Mesendoderm (in vitro differentiated cells): ENCODE data around the gene DRD3.

Source experiments
- DNase-seq: peaks from one replicate; pipeline ENCODE4 v3.0.0; 2013
- H2AK5ac ChIP-seq: 2 replicates; pipeline ENCODE4 v1.6.1; 2013; ENCODE audit warnings: low read length, inconsistent platforms
- H2BK120ac ChIP-seq: 2 replicates; pipeline ENCODE4 v1.6.1; 2013; ENCODE audit warnings: low read depth, mild to moderate bottlenecking, low read length, moderate library complexity, mixed read lengths
- H2BK15ac ChIP-seq: replicated peaks from 2 replicates; pipeline ENCODE4 v1.6.1; 2013; ENCODE audit warnings: low read depth, mild to moderate bottlenecking, moderate library complexity
- H2BK5ac ChIP-seq: 2 replicates; pipeline ENCODE4 v1.6.1; 2013; ENCODE audit warnings: low read length, inconsistent platforms
- H3K18ac ChIP-seq: 2 replicates; pipeline ENCODE4 v1.6.1; 2013; ENCODE audit warnings: mild to moderate bottlenecking, low read length, mixed read lengths
- H3K23ac ChIP-seq: one replicate; pipeline ENCODE4 v1.6.1; 2013; ENCODE audit warnings: low read length
- H3K27ac ChIP-seq: 2 replicates; pipeline ENCODE4 v1.5.1; 2013; ENCODE audit warnings: low read depth, mild to moderate bottlenecking, inconsistent platforms, low read length, moderate library complexity
- H3K27me3 ChIP-seq: 2 replicates; pipeline ENCODE4 v1.6.1; 2013; ENCODE audit warnings: low read length, control low read depth, mild to moderate bottlenecking, inconsistent platforms; ENCODE audit not compliant: insufficient read depth, poor library complexity
- H3K36me3 ChIP-seq: 2 replicates; pipeline ENCODE4 v1.6.1; 2013; ENCODE audit warnings: low read length, inconsistent platforms; ENCODE audit not compliant: control insufficient read depth, insufficient read depth
- H3K4ac ChIP-seq: one replicate; pipeline ENCODE4 v1.6.1; 2013; ENCODE audit warnings: low read depth, mild to moderate bottlenecking, low read length, moderate library complexity
- H3K4me1 ChIP-seq: 2 replicates; pipeline ENCODE4 v1.6.1; 2013; ENCODE audit warnings: low read depth, low read length, inconsistent platforms; ENCODE audit not compliant: control insufficient read depth
- H3K4me2 ChIP-seq: 2 replicates; pipeline ENCODE4 v1.6.1; 2013; ENCODE audit warnings: low read length
- H3K4me3 ChIP-seq: 2 replicates; pipeline ENCODE4 v1.5.1; 2013; ENCODE audit warnings: mild to moderate bottlenecking, low read length
- H3K56ac ChIP-seq: one replicate; pipeline ENCODE4 v1.6.1; 2013; ENCODE audit warnings: low read length
- H3K79me1 ChIP-seq: 2 replicates; pipeline ENCODE4 v1.6.1; 2013; ENCODE audit warnings: low read length, inconsistent platforms
- H3K79me2 ChIP-seq: 2 replicates; pipeline ENCODE4 v1.6.1; 2013; ENCODE audit warnings: mild to moderate bottlenecking, low read length; ENCODE audit not compliant: control insufficient read depth, insufficient read depth
- H3K9ac ChIP-seq: 2 replicates; pipeline ENCODE4 v1.6.1; 2013; ENCODE audit warnings: low read length, inconsistent platforms
- H4K5ac ChIP-seq: one replicate; pipeline ENCODE4 v1.6.1; 2013; ENCODE audit warnings: low read length
- H4K8ac ChIP-seq: one replicate; pipeline ENCODE4 v1.6.1; 2013; ENCODE audit warnings: low read depth, mild to moderate bottlenecking, control low read depth, low read length, moderate library complexity
- WGBS: extraction: QIAGEN DNeasy Blood & Tissue Kit; methylation state at CpG from one replicate; pipeline ENCODE4 v1.1.7; 2013; ENCODE audit warnings: low lambda C conversion rate, missing lambda C conversion rate; ENCODE audit not compliant: insufficient coverage; ENCODE audit errors: extremely low coverage; 5-methylcytosine and 5-hydroxymethylcytosine counted together

DRD3 gene

GRCh38 chr3:114157321-114157720 lies 21.5 kb downstream of the DRD3 start:
- H2BK5ac ChIP-seq, result no peak overlapping the region
- no peaks in the 10 kb centered on the region for H3K79me2 ChIP-seq
- H3K56ac ChIP-seq, result no peak overlapping the region
- no peak overlapping the region for H3K4me2 ChIP-seq
- H3K18ac ChIP-seq, result no peak overlapping the region
- H3K4me3 ChIP-seq, result no peak overlapping the region
- no peak overlapping the region for H3K9ac ChIP-seq
- no peak overlapping the region for H3K23ac ChIP-seq
- H4K5ac ChIP-seq, result no peak overlapping the region
- H3K36me3 ChIP-seq, result no peaks in the 10 kb centered on the region
- no peak overlapping the region for H4K8ac ChIP-seq
- no peak overlapping the region for H2BK120ac ChIP-seq
- H3K27ac ChIP-seq, result no peak overlapping the region
- no peak overlapping the region for H2BK15ac ChIP-seq
- H3K27me3 ChIP-seq, result no peaks in the 10 kb centered on the region
- no peaks in the 10 kb centered on the region for H3K79me1 ChIP-seq
- no peak overlapping the region for H2AK5ac ChIP-seq
- no peak overlapping the region for H3K4ac ChIP-seq
- no peak for DNase-seq
- no peaks in the 10 kb centered on the region for H3K4me1 ChIP-seq
- no CpG with 5 or more reads among the region's 1 CpG for WGBS

- H3K79me2 ChIP-seq, result no peaks in the 10 kb centered on the region
- peak; percentile 63 for DNase-seq
- H3K4me3 ChIP-seq, result no peak overlapping the region
- H3K4me2 ChIP-seq, result no peak overlapping the region
- no peak overlapping the region for H2BK15ac ChIP-seq
- no peak overlapping the region for H2AK5ac ChIP-seq
- H3K4ac ChIP-seq, result no peak overlapping the region
- H3K79me1 ChIP-seq, result no peaks in the 10 kb centered on the region
- H4K5ac ChIP-seq, result no peak overlapping the region
- H2BK120ac ChIP-seq, result no peak overlapping the region
- H3K36me3 ChIP-seq, result no peaks in the 10 kb centered on the region
- H3K56ac ChIP-seq, result no peak overlapping the region
- H3K18ac ChIP-seq, result no peak overlapping the region
- no CpG with 5 or more reads among the region's 9 CpGs for WGBS
- no peak overlapping the region for H3K9ac ChIP-seq
- no peak overlapping the region for H4K8ac ChIP-seq
- no peak overlapping the region for H3K23ac ChIP-seq
- no peaks in the 10 kb centered on the region for H3K27me3 ChIP-seq
- H3K4me1 ChIP-seq, result no peaks in the 10 kb centered on the region
- no peak overlapping the region for H2BK5ac ChIP-seq
- H3K27ac ChIP-seq, result no peak overlapping the region
Measured at GRCh38 chr3:114155370-114155821, 23.5 kb downstream of the DRD3 start.

GRCh38 chr3:114154321-114154821 lies 24.5 kb downstream of the DRD3 start:
- Histone ChIP-seq H3K56ac (no peak overlapping the region), H3K4me2 (no peak overlapping the region), H3K4ac (no peak overlapping the region), H3K23ac (no peak overlapping the region), H3K36me3 (no peaks in the 10 kb centered on the region), H3K18ac (no peak overlapping the region), H3K27ac (no peak overlapping the region), H2AK5ac (no peak overlapping the region), H2BK5ac (no peak overlapping the region), H3K27me3 (no peaks in the 10 kb centered on the region), H2BK120ac (no peak overlapping the region), H3K79me1 (no peaks in the 10 kb centered on the region), H3K9ac (no peak overlapping the region), H4K5ac (no peak overlapping the region), H4K8ac (no peak overlapping the region), H3K79me2 (no peaks in the 10 kb centered on the region), H3K4me1 (no peaks in the 10 kb centered on the region), H2BK15ac (no peak overlapping the region), H3K4me3 (no peak overlapping the region)
- WGBS, result no CpG with 5 or more reads among the region's 6 CpGs
- peak; percentile 23 for DNase-seq

- no peaks in the 10 kb centered on the region for H3K79me2 ChIP-seq
- H3K18ac ChIP-seq, result no peak overlapping the region
- H4K5ac ChIP-seq, result no peak overlapping the region
- no CpG with 5 or more reads among the region's 35 CpGs for WGBS
- H3K36me3 ChIP-seq, result no peaks in the 10 kb centered on the region
- H3K27me3 ChIP-seq, result no peaks in the 10 kb centered on the region
- H3K79me1 ChIP-seq, result no peaks in the 10 kb centered on the region
- H3K23ac ChIP-seq, result peak overlapping the region; percentile 55
- H4K8ac ChIP-seq, result no peak overlapping the region
- H2AK5ac ChIP-seq, result no peak overlapping the region
- peak overlapping the region; percentile 19 for H3K9ac ChIP-seq
- DNase-seq, result peak; percentile 85
- peak overlapping the region; percentile 63 for H3K56ac ChIP-seq
- H2BK5ac ChIP-seq, result no peak overlapping the region
- no peak overlapping the region for H3K27ac ChIP-seq
- H3K4me3 ChIP-seq, result no peak overlapping the region
- no peak overlapping the region for H2BK120ac ChIP-seq
- H3K4me2 ChIP-seq, result peak overlapping the region; percentile 59
- no peak overlapping the region for H2BK15ac ChIP-seq
- H3K4ac ChIP-seq, result no peak overlapping the region
- no peaks in the 10 kb centered on the region for H3K4me1 ChIP-seq
Measured at GRCh38 chr3:114152519-114153151, 26.2 kb downstream of the DRD3 start.

- no CpG with 5 or more reads among the region's 3 CpGs for WGBS
- no peak overlapping the region for H2BK5ac ChIP-seq
- no peak overlapping the region for H3K27ac ChIP-seq
- H3K4me3 ChIP-seq, result no peak overlapping the region
- H2AK5ac ChIP-seq, result no peak overlapping the region
- H3K79me2 ChIP-seq, result no peaks in the 10 kb centered on the region
- H3K4ac ChIP-seq, result no peak overlapping the region
- no peak overlapping the region for H2BK120ac ChIP-seq
- no peak overlapping the region for H4K8ac ChIP-seq
- no peak overlapping the region for H4K5ac ChIP-seq
- no peaks in the 10 kb centered on the region for H3K27me3 ChIP-seq
- H3K79me1 ChIP-seq, result no peaks in the 10 kb centered on the region
- H2BK15ac ChIP-seq, result no peak overlapping the region
- no peaks in the 10 kb centered on the region for H3K4me1 ChIP-seq
- no peak overlapping the region for H3K9ac ChIP-seq
- H3K23ac ChIP-seq, result no peak overlapping the region
- no peak overlapping the region for H3K18ac ChIP-seq
- H3K4me2 ChIP-seq, result no peak overlapping the region
- no peak overlapping the region for H3K56ac ChIP-seq
- peak; percentile 20 for DNase-seq
- no peaks in the 10 kb centered on the region for H3K36me3 ChIP-seq
Measured at GRCh38 chr3:114151091-114151490, 27.8 kb downstream of the DRD3 start.

- no peaks in the 10 kb centered on the region for H3K4me1 ChIP-seq
- H3K4me2 ChIP-seq, result no peak overlapping the region
- no peak overlapping the region for H2BK120ac ChIP-seq
- WGBS, result no CpG with 5 or more reads among the region's 9 CpGs
- no peaks in the 10 kb centered on the region for H3K36me3 ChIP-seq
- H3K4ac ChIP-seq, result no peak overlapping the region
- H4K8ac ChIP-seq, result no peak overlapping the region
- no peaks in the 10 kb centered on the region for H3K79me1 ChIP-seq
- no peak overlapping the region for H3K27ac ChIP-seq
- H2BK15ac ChIP-seq, result no peak overlapping the region
- H3K9ac ChIP-seq, result no peak overlapping the region
- no peak overlapping the region for H2BK5ac ChIP-seq
- H3K4me3 ChIP-seq, result no peak overlapping the region
- no peak overlapping the region for H3K23ac ChIP-seq
- H3K18ac ChIP-seq, result no peak overlapping the region
- H3K56ac ChIP-seq, result no peak overlapping the region
- no peak overlapping the region for H2AK5ac ChIP-seq
- DNase-seq, result no peak
- no peaks in the 10 kb centered on the region for H3K27me3 ChIP-seq
- H4K5ac ChIP-seq, result no peak overlapping the region
- H3K79me2 ChIP-seq, result no peaks in the 10 kb centered on the region
Measured at GRCh38 chr3:114147251-114147650, 31.6 kb downstream of the DRD3 start.
